HEK293 (cell line): ENCODE measurements around the gene CENPK.

Experiments
- IKZF3 ChIP-seq: fragments of 450-650 bp; IDR thresholded peaks from 2 replicates; pipeline ENCODE4 v1.5.0; 2018; ENCODE audit warnings: missing biosample characterization, mild to moderate bottlenecking, missing genetic modification characterization, moderate library complexity
- ZNF174 ChIP-seq: fragments of 450-650 bp; formaldehyde crosslinking; IDR thresholded peaks from 2 replicates; pipeline ENCODE4 v1.5.0; 2017; ENCODE audit warnings: missing biosample characterization, mild to moderate bottlenecking, missing genetic modification characterization
- TF ChIP-seq, protein P1 (sequence below): fragments of 450-650 bp; formaldehyde crosslinking; IDR thresholded peaks from 2 replicates; pipeline ENCODE4 v1.5.1; 2016; ENCODE audit warnings: missing biosample characterization, missing genetic modification characterization
- TF ChIP-seq, protein P2 (sequence below): fragments of 450-650 bp; formaldehyde crosslinking; optimal IDR thresholded peaks from 2 replicates; pipeline ENCODE3; 2016; ENCODE audit warnings: missing biosample characterization, mild to moderate bottlenecking, missing genetic modification characterization

DNA sequence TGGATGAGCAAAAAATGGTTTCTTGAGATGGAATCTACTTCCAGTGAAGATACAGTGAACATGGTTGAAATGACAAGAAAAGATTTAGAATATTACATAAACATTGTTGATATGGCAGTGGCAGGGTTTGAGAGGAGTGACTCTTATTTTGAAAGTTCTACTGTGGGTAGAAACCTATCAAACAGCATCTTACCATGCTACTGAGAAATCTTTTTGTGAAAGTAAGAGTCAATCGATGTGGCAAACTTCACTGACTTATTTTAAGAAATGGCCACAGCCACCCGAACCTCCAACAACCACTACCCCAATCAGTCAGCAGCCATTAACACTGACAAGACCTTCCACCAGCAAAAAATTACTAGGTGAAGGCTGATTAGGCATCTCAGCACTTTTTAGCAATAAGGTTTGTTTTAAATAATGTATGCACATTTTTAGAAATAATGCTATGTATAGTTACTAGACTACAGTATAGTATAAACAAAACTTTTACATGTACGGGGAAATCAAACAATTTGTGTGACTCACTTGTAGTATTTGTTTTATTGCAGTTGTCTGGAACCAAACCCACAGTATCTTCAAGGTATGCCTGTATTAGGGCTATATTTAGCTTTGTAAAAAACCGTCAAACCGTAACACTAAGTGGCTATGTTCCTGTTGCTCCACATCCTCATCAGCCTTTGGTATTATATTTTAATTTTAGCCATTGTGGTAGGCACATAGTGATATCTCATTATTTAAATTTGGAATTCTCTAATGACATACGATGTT lies 50.6 kb downstream of the CENPK start:
- TF ChIP-seq IKZF3: no peak
- TF ChIP-seq ZNF174 (tag by site-specific recombination): no peak
- TF ChIP-seq, protein P1, sequence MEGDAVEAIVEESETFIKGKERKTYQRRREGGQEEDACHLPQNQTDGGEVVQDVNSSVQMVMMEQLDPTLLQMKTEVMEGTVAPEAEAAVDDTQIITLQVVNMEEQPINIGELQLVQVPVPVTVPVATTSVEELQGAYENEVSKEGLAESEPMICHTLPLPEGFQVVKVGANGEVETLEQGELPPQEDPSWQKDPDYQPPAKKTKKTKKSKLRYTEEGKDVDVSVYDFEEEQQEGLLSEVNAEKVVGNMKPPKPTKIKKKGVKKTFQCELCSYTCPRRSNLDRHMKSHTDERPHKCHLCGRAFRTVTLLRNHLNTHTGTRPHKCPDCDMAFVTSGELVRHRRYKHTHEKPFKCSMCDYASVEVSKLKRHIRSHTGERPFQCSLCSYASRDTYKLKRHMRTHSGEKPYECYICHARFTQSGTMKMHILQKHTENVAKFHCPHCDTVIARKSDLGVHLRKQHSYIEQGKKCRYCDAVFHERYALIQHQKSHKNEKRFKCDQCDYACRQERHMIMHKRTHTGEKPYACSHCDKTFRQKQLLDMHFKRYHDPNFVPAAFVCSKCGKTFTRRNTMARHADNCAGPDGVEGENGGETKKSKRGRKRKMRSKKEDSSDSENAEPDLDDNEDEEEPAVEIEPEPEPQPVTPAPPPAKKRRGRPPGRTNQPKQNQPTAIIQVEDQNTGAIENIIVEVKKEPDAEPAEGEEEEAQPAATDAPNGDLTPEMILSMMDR: no peak
- TF ChIP-seq, protein P2, sequence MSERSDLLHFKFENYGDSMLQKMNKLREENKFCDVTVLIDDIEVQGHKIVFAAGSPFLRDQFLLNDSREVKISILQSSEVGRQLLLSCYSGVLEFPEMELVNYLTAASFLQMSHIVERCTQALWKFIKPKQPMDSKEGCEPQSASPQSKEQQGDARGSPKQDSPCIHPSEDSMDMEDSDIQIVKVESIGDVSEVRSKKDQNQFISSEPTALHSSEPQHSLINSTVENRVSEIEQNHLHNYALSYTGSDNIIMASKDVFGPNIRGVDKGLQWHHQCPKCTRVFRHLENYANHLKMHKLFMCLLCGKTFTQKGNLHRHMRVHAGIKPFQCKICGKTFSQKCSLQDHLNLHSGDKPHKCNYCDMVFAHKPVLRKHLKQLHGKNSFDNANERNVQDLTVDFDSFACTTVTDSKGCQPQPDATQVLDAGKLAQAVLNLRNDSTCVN (tag by site-specific recombination): no peak
